ENCODE measurements around the gene RAD51B. TPM values are rescaled to one million over a fixed set of nuclear protein-coding genes. Genes with fewer than 3 reads are reported as not detected.

Gene RAD51B
- total and polyA plus RNA-seq, 2 experiments from 2014 or later = 11.7 to 17.8 TPM

- DNase-seq (ENCODE audit: low read depth in 1 of 2, low spot score in 1 of 2) = peak in 1 of 2 donors; percentile 82
- Histone ChIP-seq H3K27me3 (no peaks in the 10 kb centered on the region), H3K4me1 (ENCODE audit: low read depth) (peaks cover 68% of the 10 kb centered on the region), H3K9me3 (ENCODE audit: low read depth) (no peaks in the 10 kb centered on the region), H3K27ac (no peak overlapping the region), H3K36me3 (no peaks in the 10 kb centered on the region), H3K4me3 (no peak overlapping the region)
- TF ChIP-seq CTCF (IDR thresholded peaks at IDR 0.05; ENCODE audit: low read depth, low read length) = no peak
These were observed 813.8 kb downstream of the RAD51B start for GRCh38 chr14:68633131-68633991.

- TF ChIP-seq CTCF (IDR thresholded peaks at IDR 0.05; ENCODE audit: low read depth, low read length) = no peak
- Histone ChIP-seq H3K27ac (no peak overlapping the region), H3K4me3 (no peak overlapping the region), H3K4me1 (ENCODE audit: low read depth) (peaks cover 68% of the 10 kb centered on the region), H3K36me3 (no peaks in the 10 kb centered on the region), H3K9me3 (ENCODE audit: low read depth) (no peaks in the 10 kb centered on the region), H3K27me3 (no peaks in the 10 kb centered on the region)
- peak in 1 of 2 donors; percentile 36 for DNase-seq (ENCODE audit: low read depth in 1 of 2, low spot score in 1 of 2)
These were observed 814.8 kb downstream of the RAD51B start for GRCh38 chr14:68634332-68634731.

- DNase-seq (ENCODE audit: low read depth in 1 of 2, low spot score in 1 of 2) = no peak
- no peak overlapping the region for H3K27ac ChIP-seq
These were observed 815.5 kb downstream of the RAD51B start for GRCh38 chr14:68634874-68635595.

GRCh38 chr14:68636597-68636996 is 817.0 kb downstream of the RAD51B start:
- Histone ChIP-seq H3K4me3 (no peak overlapping the region), H3K36me3 (no peaks in the 10 kb centered on the region), H3K27me3 (no peaks in the 10 kb centered on the region), H3K4me1 (ENCODE audit: low read depth) (peaks cover 57% of the 10 kb centered on the region), H3K9me3 (ENCODE audit: low read depth) (no peaks in the 10 kb centered on the region), H3K27ac (no peak overlapping the region)
- TF ChIP-seq CTCF (IDR thresholded peaks at IDR 0.05; ENCODE audit: low read depth, low read length) = no peak
- DNase-seq (ENCODE audit: low read depth in 1 of 2, low spot score in 1 of 2) = no peak

More at GRCh38 chr14:68634874-68635595, 815.5 kb downstream of the RAD51B start:
- H3K4me3 ChIP-seq = no peak overlapping the region
- peaks cover 65% of the 10 kb centered on the region for H3K4me1 ChIP-seq (ENCODE audit: low read depth)
- H3K36me3 ChIP-seq = no peaks in the 10 kb centered on the region
- no peaks in the 10 kb centered on the region for H3K9me3 ChIP-seq (ENCODE audit: low read depth)
- no peaks in the 10 kb centered on the region for H3K27me3 ChIP-seq
- TF ChIP-seq CTCF (IDR thresholded peaks at IDR 0.05; ENCODE audit: low read depth, low read length) = no peak

- no peaks in the 10 kb centered on the region for H3K36me3 ChIP-seq
- H3K27ac ChIP-seq = peak overlapping the region; percentile 80
- no peaks in the 10 kb centered on the region for H3K27me3 ChIP-seq
- no peak overlapping the region for H3K4me3 ChIP-seq
- H3K9me3 ChIP-seq (ENCODE audit: low read depth) = no peaks in the 10 kb centered on the region
- H3K4me1 ChIP-seq (ENCODE audit: low read depth) = peaks cover 57% of the 10 kb centered on the region
- peak in 1 of 2 donors; percentile 87 for DNase-seq (ENCODE audit: low read depth in 1 of 2, low spot score in 1 of 2)
- TF ChIP-seq CTCF (IDR thresholded peaks at IDR 0.05; ENCODE audit: low read depth, low read length) = no peak
These were observed 817.8 kb downstream of the RAD51B start for GRCh38 chr14:68637106-68638021.
